Thoracic aorta (tissue), 2 donors: ENCODE data around the gene AUTS2. TPM values are rescaled to one million over a fixed set of nuclear protein-coding genes. Genes with fewer than 3 reads are reported as not detected.

Source experiments
- ATAC-seq: fragments of 150-250 bp; one replicate; pipeline ENCODE4 v1.8.0; 2017; ENCODE audit warnings: low read depth; ENCODE audit not compliant: insufficient number of reproducible peaks, low FRiP score
- DNase-seq: peaks from one replicate; pipeline ENCODE4 v3.0.0-alpha.2; 2020; ENCODE audit warnings: low spot score
- H3K27ac ChIP-seq, 2 donors: fragments of 200-600 bp; sonication (generic); 1 replicate in 1 of 2; 2 replicates in 1 of 2; pipeline ENCODE4 v1.5.1; 2016; ENCODE audit warnings: mild to moderate bottlenecking in 2 of 2, moderate library complexity in 2 of 2
- H3K27me3 ChIP-seq: fragments of 200-600 bp; sonication (generic); replicated peaks from 2 replicates; pipeline ENCODE4 v1.6.0; 2016; ENCODE audit warnings: mild to moderate bottlenecking; ENCODE audit not compliant: insufficient read depth
- H3K36me3 ChIP-seq: fragments of 200-600 bp; sonication (generic); one replicate; pipeline ENCODE4 v1.5.1; 2016
- H3K4me1 ChIP-seq, 2 donors: fragments of 200-600 bp; sonication (generic); 1 replicate in 1 of 2; 2 replicates in 1 of 2; pipeline versions ENCODE4 v1.5.1 to v1.6.0; 2016; ENCODE audit warnings: low read depth in 2 of 2, mild to moderate bottlenecking in 1 of 2; ENCODE audit not compliant: control insufficient read depth in 1 of 2
- H3K4me3 ChIP-seq: fragments of 200-600 bp; sonication (generic); 2 replicates; pipeline ENCODE4 v1.5.1; 2016; ENCODE audit warnings: mild to moderate bottlenecking
- H3K9me3 ChIP-seq: fragments of 200-600 bp; sonication (generic); 2 replicates; pipeline ENCODE4 v1.5.1; 2016
- CTCF ChIP-seq: fragments of 200-600 bp; sonication (generic); IDR thresholded peaks from one replicate; pipeline ENCODE4 v1.5.1; 2019; ENCODE audit warnings: antibody characterized with exemption
- total RNA-seq, 2 donors: library from RNA; depleted of rRNA; stranded (reverse); fragments of >200 nt; gene quantifications; one replicate each; pipeline versions ENCODE4 v1.1.0 to v1.2.3, GENCODE V29; 2016

Gene AUTS2
- total RNA-seq, 2 donors from 2014 or later, result 49.4 to 101 TPM

GRCh38 chr7:69751026-69751425 lies 152.8 kb downstream of the AUTS2 start:
- Histone ChIP-seq H3K4me3 (no peak overlapping the region), H3K4me1 (no peaks in the 10 kb centered on the region), H3K27me3 (no peaks in the 10 kb centered on the region), H3K9me3 (no peaks in the 10 kb centered on the region), H3K36me3 (no peaks in the 10 kb centered on the region), H3K27ac (no peak overlapping the region)
- no peak for TF ChIP-seq CTCF
- DNase-seq, result no peak
- no peak for ATAC-seq

GRCh38 chr7:69753981-69754380 lies 155.7 kb downstream of the AUTS2 start:
- Histone ChIP-seq H3K9me3 (no peaks in the 10 kb centered on the region), H3K27ac (no peak overlapping the region), H3K4me3 (no peak overlapping the region), H3K4me1 (no peaks in the 10 kb centered on the region), H3K27me3 (no peaks in the 10 kb centered on the region), H3K36me3 (no peaks in the 10 kb centered on the region)
- DNase-seq, result no peak
- TF ChIP-seq CTCF, result no peak
- ATAC-seq, result no peak

GRCh38 chr7:69754476-69754875 lies 156.2 kb downstream of the AUTS2 start:
- Histone ChIP-seq H3K4me1 (no peaks in the 10 kb centered on the region), H3K4me3 (no peak overlapping the region), H3K36me3 (no peaks in the 10 kb centered on the region), H3K27ac (no peak overlapping the region), H3K9me3 (no peaks in the 10 kb centered on the region), H3K27me3 (no peaks in the 10 kb centered on the region)
- TF ChIP-seq CTCF, result no peak
- ATAC-seq, result no peak
- no peak for DNase-seq

- no peak for ATAC-seq
- no peaks in the 10 kb centered on the region for H3K9me3 ChIP-seq
- H3K27ac ChIP-seq, result no peak overlapping the region
- TF ChIP-seq CTCF, result no peak
- no peak for DNase-seq
- H3K36me3 ChIP-seq, result no peaks in the 10 kb centered on the region
- H3K4me1 ChIP-seq, result no peaks in the 10 kb centered on the region
- no peak overlapping the region for H3K4me3 ChIP-seq
- no peaks in the 10 kb centered on the region for H3K27me3 ChIP-seq
These were observed 158.0 kb downstream of the AUTS2 start for GRCh38 chr7:69756235-69756634.

- Histone ChIP-seq H3K4me3 (no peak overlapping the region), H3K27me3 (no peaks in the 10 kb centered on the region), H3K4me1 (no peaks in the 10 kb centered on the region), H3K36me3 (no peaks in the 10 kb centered on the region), H3K27ac (no peak overlapping the region), H3K9me3 (no peaks in the 10 kb centered on the region)
- TF ChIP-seq CTCF, result no peak
- no peak for DNase-seq
- ATAC-seq, result no peak
These were observed 159.3 kb downstream of the AUTS2 start for GRCh38 chr7:69757528-69757927.
